Measurements from ENCODE around the gene ZNF521. TPM values are rescaled to one million over a fixed set of nuclear protein-coding genes. Genes with fewer than 3 reads are reported as not detected.

Gene ZNF521
- total and polyA plus RNA-seq, 2 of the 13 experiments (the other 11 are each of a cell fraction or from before 2014, with no cell fraction given), result 0.02 TPM; not detected in 1

GRCh38 chr18:25243257-25243656 is 108.7 kb downstream of the ZNF521 start:
- CTCF ChIA-PET (ENCODE audit: low intra/inter-chr PET ratio, low total read pairs), result no interaction called here
- no peak for ATAC-seq
- in situ Hi-C loops (cut with HindIII; ENCODE audit: extremely low pct_ligation_motif_present, low pct_unique_long_range_greater_than_20kb), result no loop called here
- no peak for TF ChIP-seq ZNF883 (CRISPR knock-in tag; IDR thresholded peaks at IDR 0.05; ENCODE audit: not compliant biosample characterization)
- no peak for TF ChIP-seq ZNF414 (CRISPR knock-in tag; IDR thresholded peaks at IDR 0.05)
- TF ChIP-seq THAP7 (CRISPR knock-in tag; IDR thresholded peaks at IDR 0.05), result no peak
- no peak for TF ChIP-seq ZNF441 (CRISPR knock-in tag; IDR thresholded peaks at IDR 0.05; ENCODE audit: borderline replicate concordance)
- TF ChIP-seq TOE1 (CRISPR knock-in tag; IDR thresholded peaks at IDR 0.05), result no peak
- TF ChIP-seq TBP (CRISPR knock-in tag; IDR thresholded peaks at IDR 0.05), result no peak
- no peak for TF ChIP-seq ATRX (CRISPR knock-in tag; IDR thresholded peaks at IDR 0.05; ENCODE audit: borderline replicate concordance)
- no peak for TF ChIP-seq SETDB1 (CRISPR knock-in tag; IDR thresholded peaks at IDR 0.05; ENCODE audit: borderline replicate concordance)
- no peak for TF ChIP-seq ZBTB40 (IDR thresholded peaks at IDR 0.05)
- no peak for TF ChIP-seq ZBTB40 (CRISPR knock-in tag; IDR thresholded peaks at IDR 0.05)
- TF ChIP-seq STAT6 (CRISPR knock-in tag; IDR thresholded peaks at IDR 0.05; ENCODE audit: borderline replicate concordance), result no peak
- TF ChIP-seq DNMT1 (CRISPR knock-in tag; IDR thresholded peaks at IDR 0.05), result no peak

More at GRCh38 chr18:25243257-25243656, 108.7 kb downstream of the ZNF521 start:
- H4K20me1 ChIP-seq (ENCODE audit: insufficient read depth, low read length), result no peaks in the 10 kb centered on the region
- H3K27me3 ChIP-seq (ENCODE audit: control insufficient read depth in 1 of 2, insufficient read depth in 2 of 2, low read length in 2 of 2), result no peaks in the 10 kb centered on the region
- no peaks in the 10 kb centered on the region for H3K79me2 ChIP-seq (ENCODE audit: insufficient read depth, low read length)
- H3K4me3 ChIP-seq (replicated peaks in 1 of 3; ENCODE audit: insufficient read depth in 1 of 3, low read depth in 2 of 3, low read length in 3 of 3), result no peak overlapping the region
- intact Hi-C loops (cut with micrococcal nuclease; ENCODE audit: unreplicated experiment), result loop anchor here (10.0 kb wide), 2 partner anchors 62 to 78 kb away; no protein-coding TSS in a partner anchor
- H3K4me1 ChIP-seq (ENCODE audit: insufficient read depth, low read length), result no peaks in the 10 kb centered on the region
- no peak overlapping the region for H3K4me2 ChIP-seq (ENCODE audit: low read depth, low read length)
- no TSS peak for BruUV-seq (replicated peaks)
- no peak overlapping the region for H2AFZ ChIP-seq (ENCODE audit: low read length)
- H3K9ac ChIP-seq (ENCODE audit: insufficient read depth, low read depth, low read length), result no peak overlapping the region
- POLR2A ChIA-PET, result no interaction called here
- no peak for FAIRE-seq
- no peak for DNase-seq (ENCODE audit: low spot score)
- H3K9me3 ChIP-seq (ENCODE audit: low read length), result no peaks in the 10 kb centered on the region
- whole genome bisulfite sequencing (ENCODE audit: low lambda C conversion rate), result 4% methylated on average over 2 of the region's 2 CpGs
- no peak overlapping the region for H3K27ac ChIP-seq (ENCODE audit: extremely low read length, insufficient read depth, low read length)
- no peaks in the 10 kb centered on the region for H3K36me3 ChIP-seq (replicated peaks in 1 of 2; ENCODE audit: control insufficient read depth in 1 of 2, insufficient read depth in 2 of 2, low read length in 2 of 2)
